Suprapubic skin (tissue), 3 donors: ENCODE data around the gene NCKAP5.

Experiments
- POLR2A ChIP-seq, 2 donors: fragments of 450-650 bp; IDR thresholded peaks; one replicate each; pipeline ENCODE4 v1.6.1; 2017; ENCODE audit warnings: antibody characterized with exemption in 2 of 2, mild to moderate bottlenecking in 2 of 2, moderate library complexity in 2 of 2
- TF ChIP-seq, protein P1 (sequence below), 2 donors: fragments of 200-600 bp in 1 of 2; fragments of 450-650 bp in 1 of 2; sonication (generic) in 1 of 2; IDR thresholded peaks; one replicate each; pipeline ENCODE4 v1.5.1; 2016 to 2019; ENCODE audit warnings: antibody characterized with exemption in 2 of 2, mild to moderate bottlenecking in 1 of 2, moderate library complexity in 1 of 2

DNA sequence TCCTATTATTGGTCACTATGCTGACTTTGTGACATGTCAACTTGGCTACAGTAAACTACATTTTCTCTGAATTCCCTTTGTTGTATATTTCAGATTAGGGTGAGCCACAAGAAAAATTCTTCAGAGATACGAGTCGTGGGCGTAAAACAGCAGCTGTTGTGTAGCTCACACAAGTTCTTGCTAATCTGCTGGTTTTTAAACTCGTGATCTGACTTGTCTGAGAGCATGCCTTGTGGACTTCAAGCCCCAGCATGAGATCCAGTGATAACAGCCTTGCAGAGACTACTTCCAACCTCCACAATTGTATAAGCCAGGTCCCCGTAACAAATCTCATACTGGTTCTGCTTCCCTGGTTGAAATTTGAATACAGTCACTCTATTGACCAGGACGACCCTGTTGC, 638.5 kb downstream of the NCKAP5 start:
- TF ChIP-seq, protein P1, sequence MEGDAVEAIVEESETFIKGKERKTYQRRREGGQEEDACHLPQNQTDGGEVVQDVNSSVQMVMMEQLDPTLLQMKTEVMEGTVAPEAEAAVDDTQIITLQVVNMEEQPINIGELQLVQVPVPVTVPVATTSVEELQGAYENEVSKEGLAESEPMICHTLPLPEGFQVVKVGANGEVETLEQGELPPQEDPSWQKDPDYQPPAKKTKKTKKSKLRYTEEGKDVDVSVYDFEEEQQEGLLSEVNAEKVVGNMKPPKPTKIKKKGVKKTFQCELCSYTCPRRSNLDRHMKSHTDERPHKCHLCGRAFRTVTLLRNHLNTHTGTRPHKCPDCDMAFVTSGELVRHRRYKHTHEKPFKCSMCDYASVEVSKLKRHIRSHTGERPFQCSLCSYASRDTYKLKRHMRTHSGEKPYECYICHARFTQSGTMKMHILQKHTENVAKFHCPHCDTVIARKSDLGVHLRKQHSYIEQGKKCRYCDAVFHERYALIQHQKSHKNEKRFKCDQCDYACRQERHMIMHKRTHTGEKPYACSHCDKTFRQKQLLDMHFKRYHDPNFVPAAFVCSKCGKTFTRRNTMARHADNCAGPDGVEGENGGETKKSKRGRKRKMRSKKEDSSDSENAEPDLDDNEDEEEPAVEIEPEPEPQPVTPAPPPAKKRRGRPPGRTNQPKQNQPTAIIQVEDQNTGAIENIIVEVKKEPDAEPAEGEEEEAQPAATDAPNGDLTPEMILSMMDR (IDR thresholded peaks at IDR 0.05): no peak
- no peak for TF ChIP-seq POLR2A (IDR thresholded peaks at IDR 0.05)
